Thyroid gland (tissue), 4 donors: ENCODE results near the gene COL20A1.

Experiments
- POLR2A ChIP-seq, 2 donors: fragments of 450-650 bp; IDR thresholded peaks; one replicate each; pipeline ENCODE4 v1.6.1; 2017; ENCODE audit warnings: antibody characterized with exemption in 2 of 2, mild to moderate bottlenecking in 2 of 2, moderate library complexity in 1 of 2
- TF ChIP-seq, protein P1 (sequence below), 6 experiments: fragments of 200-600 bp in 3 of 6; fragments of 450-650 bp in 3 of 6; sonication (generic) in 3 of 6; IDR thresholded peaks; one replicate each; pipeline ENCODE4 v1.5.1; 2016 to 2019; ENCODE audit warnings: antibody characterized with exemption in 6 of 6, mild to moderate bottlenecking in 2 of 6, inconsistent platforms in 1 of 6, moderate library complexity in 1 of 6

DNA sequence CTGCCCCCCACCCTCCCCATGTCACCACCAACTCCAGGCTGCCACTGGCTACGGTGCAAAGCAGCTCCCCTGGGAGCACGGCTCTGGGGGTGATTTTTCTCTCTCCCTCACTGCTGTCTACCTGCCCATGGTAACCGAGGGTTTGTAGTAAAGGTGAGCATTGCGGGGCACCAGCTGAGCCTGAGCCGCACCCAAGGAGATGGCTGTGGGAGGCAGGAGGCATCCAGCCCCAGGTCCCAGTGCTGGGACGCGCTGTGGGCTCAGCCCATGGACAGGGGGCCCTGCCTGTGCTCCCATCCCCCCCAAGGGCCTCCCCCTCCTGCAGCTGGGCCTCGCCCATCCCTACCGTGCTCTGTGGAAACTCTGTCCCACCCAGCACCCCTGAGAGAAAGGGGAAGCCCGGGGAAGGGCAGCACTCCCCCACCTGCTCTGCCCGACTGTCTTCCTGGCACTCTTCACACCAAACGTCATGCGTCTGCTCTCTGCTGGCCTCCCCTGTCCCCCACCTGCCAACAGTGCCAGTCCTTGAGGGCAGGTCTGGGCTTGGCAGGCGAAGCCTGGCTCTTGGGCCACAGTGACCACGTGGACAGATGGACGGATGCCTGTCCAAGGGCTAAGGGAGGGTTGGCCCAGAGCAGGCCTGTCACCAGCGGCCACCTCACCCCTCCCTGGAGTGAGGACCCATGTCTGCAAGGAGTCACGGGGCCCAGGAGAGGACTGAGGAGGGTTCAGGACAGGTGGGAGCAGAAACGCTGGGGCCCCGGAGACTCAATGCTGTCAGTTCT is 72.0 kb downstream of the COL20A1 start:
- TF ChIP-seq, protein P1, sequence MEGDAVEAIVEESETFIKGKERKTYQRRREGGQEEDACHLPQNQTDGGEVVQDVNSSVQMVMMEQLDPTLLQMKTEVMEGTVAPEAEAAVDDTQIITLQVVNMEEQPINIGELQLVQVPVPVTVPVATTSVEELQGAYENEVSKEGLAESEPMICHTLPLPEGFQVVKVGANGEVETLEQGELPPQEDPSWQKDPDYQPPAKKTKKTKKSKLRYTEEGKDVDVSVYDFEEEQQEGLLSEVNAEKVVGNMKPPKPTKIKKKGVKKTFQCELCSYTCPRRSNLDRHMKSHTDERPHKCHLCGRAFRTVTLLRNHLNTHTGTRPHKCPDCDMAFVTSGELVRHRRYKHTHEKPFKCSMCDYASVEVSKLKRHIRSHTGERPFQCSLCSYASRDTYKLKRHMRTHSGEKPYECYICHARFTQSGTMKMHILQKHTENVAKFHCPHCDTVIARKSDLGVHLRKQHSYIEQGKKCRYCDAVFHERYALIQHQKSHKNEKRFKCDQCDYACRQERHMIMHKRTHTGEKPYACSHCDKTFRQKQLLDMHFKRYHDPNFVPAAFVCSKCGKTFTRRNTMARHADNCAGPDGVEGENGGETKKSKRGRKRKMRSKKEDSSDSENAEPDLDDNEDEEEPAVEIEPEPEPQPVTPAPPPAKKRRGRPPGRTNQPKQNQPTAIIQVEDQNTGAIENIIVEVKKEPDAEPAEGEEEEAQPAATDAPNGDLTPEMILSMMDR (IDR thresholded peaks at IDR 0.05) = no peak
- no peak for TF ChIP-seq POLR2A (IDR thresholded peaks at IDR 0.05)
